Endothelial cell of umbilical vein (primary cell): ENCODE measurements around the gene SIPA1L2. TPM values are rescaled to one million over a fixed set of nuclear protein-coding genes. Genes with fewer than 3 reads are reported as not detected.

Experiments
- BruUV-seq: library from RNA; stranded (reverse); fragments of 400-500 nt; replicated peaks from 2 replicates; lab custom pipeline; 2021; lab: Mats Ljungman, UMichigan
- CTCF ChIA-PET: fragments of 300-600, 350-600 bp; sonication (Branson Sonifier 250); formaldehyde crosslinking; loops from one replicate; lab custom pipeline; 2021; ENCODE audit warnings: antibody characterized with exemption, inconsistent platforms; lab: Charles Lee
- POLR2A ChIA-PET: fragments of 300-600, 350-600 bp; sonication (Branson Sonifier 250); formaldehyde crosslinking; loops from one replicate; lab custom pipeline; 2021; ENCODE audit warnings: antibody characterized with exemption, inconsistent platforms; lab: Charles Lee
- DNase-seq: peaks from one replicate; pipeline ENCODE4 v3.0.0-alpha.2; 2011; ENCODE audit warnings: low read depth, low spot score
- FAIRE-seq: peaks from 2 replicates; lab custom pipeline; 2011; peaks lifted over from hg19 to GRCh38; lab: Jason Lieb, UNC
- H2AFZ ChIP-seq: 2 replicates; pipeline ENCODE4 v1.6.0; 2012; ENCODE audit warnings: low read depth, low read length, control low read depth, inconsistent platforms
- H3K27ac ChIP-seq: 2 replicates; pipeline ENCODE4 v1.5.1; 2011; ENCODE audit warnings: low read depth, mild to moderate bottlenecking, control low read depth, low read length, moderate library complexity; ENCODE audit not compliant: insufficient read depth
- H3K27me3 ChIP-seq, 2 experiments: 2 replicates each; pipeline versions ENCODE4 v1.6.0 to v1.6.1; 2011; ENCODE audit warnings: low read length in 2 of 2, mixed read lengths in 1 of 2; ENCODE audit not compliant: control insufficient read depth in 2 of 2, insufficient read depth in 2 of 2
- H3K36me3 ChIP-seq, 2 experiments: 2 replicates in 1 of 2; 3 replicates in 1 of 2; pipeline ENCODE4 v1.5.1; 2011; ENCODE audit warnings: low read length in 2 of 2, mild to moderate bottlenecking in 1 of 2, moderate library complexity in 1 of 2; ENCODE audit not compliant: control insufficient read depth in 2 of 2, insufficient read depth in 2 of 2; ENCODE audit errors: extremely low read depth in 1 of 2
- H3K4me1 ChIP-seq: 3 replicates; pipeline ENCODE4 v1.5.1; 2011; ENCODE audit warnings: mild to moderate bottlenecking, low read length; ENCODE audit not compliant: control insufficient read depth, insufficient read depth; ENCODE audit errors: extremely low read depth
- H3K4me2 ChIP-seq: 2 replicates; pipeline ENCODE4 v1.6.1; 2011; ENCODE audit warnings: low read length, control low read depth, mixed read lengths; ENCODE audit not compliant: insufficient read depth
- H3K4me3 ChIP-seq, 3 experiments: fragments of 200-600 bp in 1 of 3; sonication (generic), shearing (Covaris generic) in 1 of 3; replicated peaks in 1 of 3; 2 replicates each; pipeline ENCODE4 v1.5.1; 2011 to 2016; ENCODE audit warnings: control low read depth in 3 of 3, low read length in 3 of 3, mild to moderate bottlenecking in 2 of 3, inconsistent platforms in 1 of 3, low read depth in 1 of 3, moderate library complexity in 1 of 3; ENCODE audit not compliant: insufficient read depth in 1 of 3
- H3K79me2 ChIP-seq: 2 replicates; pipeline ENCODE4 v1.6.0; 2012; ENCODE audit warnings: low read length, inconsistent platforms; ENCODE audit not compliant: control insufficient read depth, insufficient read depth
- H3K9ac ChIP-seq: replicated peaks from 2 replicates; pipeline ENCODE3; 2011; ENCODE audit warnings: low read length, control low read depth; ENCODE audit not compliant: insufficient read depth; ENCODE audit errors: extremely low read depth
- H3K9me1 ChIP-seq: replicated peaks from 3 replicates; pipeline ENCODE4 v1.6.0; 2011; ENCODE audit warnings: mild to moderate bottlenecking, low read length; ENCODE audit not compliant: control insufficient read depth, insufficient read depth; ENCODE audit errors: extremely low read depth
- H3K9me3 ChIP-seq: replicated peaks from 2 replicates; pipeline ENCODE4 v1.5.1; 2012; ENCODE audit warnings: low read length, inconsistent platforms; ENCODE audit not compliant: control insufficient read depth, insufficient read depth
- H4K20me1 ChIP-seq: replicated peaks from 2 replicates; pipeline ENCODE3; 2011; ENCODE audit warnings: mild to moderate bottlenecking, low read length; ENCODE audit not compliant: control insufficient read depth, insufficient read depth; ENCODE audit errors: extremely low read depth
- CTCF ChIP-seq, 2 donors: IDR thresholded peaks; 1 replicate in 1 of 2; 2 replicates in 1 of 2; pipeline ENCODE4 v1.5.1; 2011; ENCODE audit warnings: low read length in 2 of 2, mild to moderate bottlenecking in 2 of 2, moderate library complexity in 2 of 2, control low read depth in 1 of 2, inconsistent platforms in 1 of 2, low read depth in 1 of 2; ENCODE audit not compliant: insufficient read depth in 1 of 2; ENCODE audit errors: extremely low read depth in 1 of 2
- EZH2 ChIP-seq: IDR thresholded peaks from 2 replicates; pipeline ENCODE4 v1.6.1; 2012; ENCODE audit warnings: borderline replicate concordance, low read depth, mild to moderate bottlenecking, moderate library complexity, low read length, inconsistent platforms; ENCODE audit not compliant: severe bottlenecking
- FOS ChIP-seq: IDR thresholded peaks from 2 replicates; pipeline ENCODE4 v1.6.1; 2011; ENCODE audit warnings: mild to moderate bottlenecking, low read length, moderate library complexity, borderline replicate concordance; ENCODE audit not compliant: insufficient read depth
- GATA2 ChIP-seq: IDR thresholded peaks from 2 replicates; pipeline ENCODE4 v1.7.0; 2011; ENCODE audit warnings: low read depth, mild to moderate bottlenecking, moderate library complexity, mixed read lengths, low read length; ENCODE audit not compliant: insufficient read length, insufficient read depth
- JUN ChIP-seq: IDR thresholded peaks from 2 replicates; pipeline ENCODE4 v1.6.1; 2011; ENCODE audit warnings: borderline replicate concordance, low read depth; ENCODE audit not compliant: insufficient read length, insufficient read depth
- MAX ChIP-seq: IDR thresholded peaks from 2 replicates; pipeline ENCODE4 v1.6.1; 2011; ENCODE audit not compliant: insufficient read depth, insufficient read length
- MYC ChIP-seq: IDR thresholded peaks from one replicate; pipeline ENCODE4 v1.6.1; 2011; ENCODE audit warnings: mild to moderate bottlenecking, low read depth, low read length
- POLR2A ChIP-seq: IDR thresholded peaks from 2 replicates; pipeline ENCODE4 v1.6.1; 2012; ENCODE audit warnings: low read depth, mild to moderate bottlenecking, control low read depth, low read length
- POLR2AphosphoS5 ChIP-seq: IDR thresholded peaks from 2 replicates; pipeline ENCODE4 v1.6.1; 2012; ENCODE audit warnings: low read depth, mild to moderate bottlenecking, control low read depth, low read length, moderate library complexity; ENCODE audit not compliant: insufficient read depth
- dilution Hi-C: fragments of 300-500 bp; cut with MboI; formaldehyde crosslinking; loops from one replicate; pipeline ENCODE4 v1.15.0; 2019; ENCODE audit warnings: low sequenced_read_pairs; ENCODE audit not compliant: extremely low pct_ligation_motif_present
- intact Hi-C: fragments of 100-400 bp; cut with micrococcal nuclease; formaldehyde crosslinking; loops from one replicate; pipeline ENCODE4 v1.10.0; 2022
- polyA plus RNA-seq, 4 experiments: library from polyadenylated mRNA; depleted of rRNA in 3 of 4; stranded (reverse) in 3 of 4; unstranded in 1 of 4; fragments of >200 nt; gene quantifications; 2 replicates each; pipeline versions ENCODE4 v1.2.1 to v1.2.3, GENCODE V29; 2011 to 2012; ENCODE audit warnings: missing spikeins in 1 of 4
- total RNA-seq: library from RNA; stranded (reverse); gene quantifications from 2 replicates; pipeline ENCODE4 v1.2.3, GENCODE V29; 2021

SIPA1L2 gene
- total and polyA plus RNA-seq, 2 donors (not counting 3 experiments of a cell fraction or from before 2014, with no cell fraction given): 3.6 to 12.8 TPM

GRCh38 chr1:232581932-232582331, 48.0 kb downstream of the SIPA1L2 start:
- Histone ChIP-seq H2AFZ (no peak overlapping the region), H3K27ac (no peak overlapping the region), H3K27me3 (no peaks in the 10 kb centered on the region), H3K9ac (no peak overlapping the region), H3K9me1 (no peaks in the 10 kb centered on the region), H3K4me1 (peaks cover 21% of the 10 kb centered on the region), H3K4me3 (no peak overlapping the region), H3K4me2 (no peak overlapping the region), H3K9me3 (no peaks in the 10 kb centered on the region), H3K79me2 (no peaks in the 10 kb centered on the region), H3K36me3 (no peaks in the 10 kb centered on the region), H4K20me1 (no peaks in the 10 kb centered on the region)
- POLR2A ChIA-PET: no interaction called here
- dilution Hi-C loops: no loop called here
- DNase-seq (no peak), FAIRE-seq (no peak)
- intact Hi-C loops: no loop called here
- TF ChIP-seq MAX (no peak), JUN (no peak), EZH2 (no peak), POLR2AphosphoS5 (no peak), CTCF (IDR thresholded peaks at IDR 0.05; ENCODE audit: extremely low read depth in 1 of 2, insufficient read depth in 1 of 2, low read depth in 1 of 2, low read length in 2 of 2) (no peak), FOS (no peak), POLR2A (no peak), GATA2 (no peak), MYC (no peak)
- BruUV-seq: no TSS peak
- CTCF ChIA-PET: no interaction called here

Other genes starting within 250 kb of the SIPA1L2 start
- gene MAP10, start 175.3 kb upstream of the SIPA1L2 start, total RNA-seq: 1.9 and 2.0 TPM in 2 replicates
- gene MAP10, start 175.3 kb upstream of the SIPA1L2 start, polyA plus RNA-seq: 0.86 and 0.88 TPM in 2 replicates